HG03342 (cell line): ENCODE measurements around the gene INPP5J.
A peak's percentile ranks its signal among the peaks of the same experiment; 100 is the strongest.
"Not testable (repeated sequence)": the region's sequence is repeated elsewhere in the genome, so short reads cannot be mapped to it uniquely, and the experiment has no call there.

ENCODE experiments used
- ATAC-seq: cut with Tn5 transposase; IDR thresholded peaks from one replicate; pipeline ENCODE4 v1.9.1; 2021; ENCODE audit warnings: mild to moderate bottlenecking, moderate library complexity; ENCODE audit not compliant: unreplicated experiment

Gene INPP5J

GRCh38 chr22:31122532-31123291 lies at the start of gene INPP5J:
INPP5J (plus strand) TSS chr22:31122966; CDS start chr22:31123015, 49 bp downstream.
- ATAC-seq = no peak

GRCh38 chr22:31073125-31073524 lies 49.6 kb upstream of the INPP5J start:
- ATAC-seq = not testable (repeated sequence)

GRCh38 chr22:31073545-31074145 lies 49.1 kb upstream of the INPP5J start:
- ATAC-seq = not testable (repeated sequence)

GRCh38 chr22:31075961-31076360 lies 46.8 kb upstream of the INPP5J start:
- ATAC-seq = no peak

GRCh38 chr22:31077681-31078080 lies 45.1 kb upstream of the INPP5J start:
- no peak for ATAC-seq

- ATAC-seq = not testable (repeated sequence)
Observed at GRCh38 chr22:31078389-31078788, 44.4 kb upstream of the INPP5J start.

- no peak for ATAC-seq
Observed at GRCh38 chr22:31079095-31079642, 43.6 kb upstream of the INPP5J start.

- no peak for ATAC-seq
Observed at GRCh38 chr22:31080164-31080847, 42.5 kb upstream of the INPP5J start.

GRCh38 chr22:31080848-31081649 lies 41.7 kb upstream of the INPP5J start, which contains the start of gene SMTN:
SMTN (plus strand) TSS chr22:31081318; CDS start chr22:31083259, 1,941 bp downstream.
- ATAC-seq = peak; percentile 55

GRCh38 chr22:31081963-31082605 lies 40.7 kb upstream of the INPP5J start:
- no peak for ATAC-seq

GRCh38 chr22:31082606-31083376 lies 40.0 kb upstream of the INPP5J start:
- ATAC-seq = no peak

- ATAC-seq = no peak
Observed at GRCh38 chr22:31083377-31083768, 39.4 kb upstream of the INPP5J start.

- peak; percentile 1 for ATAC-seq
Observed at GRCh38 chr22:31083923-31084810, 38.6 kb upstream of the INPP5J start.

GRCh38 chr22:31084811-31085492 lies 37.8 kb upstream of the INPP5J start:
- ATAC-seq = peak; percentile 60

- no peak for ATAC-seq
Observed at GRCh38 chr22:31085493-31085824, 37.3 kb upstream of the INPP5J start.

- no peak for ATAC-seq
Observed at GRCh38 chr22:31085928-31086327, 36.8 kb upstream of the INPP5J start.

GRCh38 chr22:31086703-31087330 lies 35.9 kb upstream of the INPP5J start:
- no peak for ATAC-seq
